Activated CD8-positive, alpha-beta memory T cell treated with anti-CD3 and anti-CD28 coated beads for 48 hours (primary cell): ENCODE data around the gene RBP5.

Experiments used
- DNase-seq, 3 experiments: peaks; one replicate each; pipeline ENCODE4 v3.0.0-alpha.2; 2020; ENCODE audit warnings: low read depth in 2 of 3, low spot score in 2 of 3

Gene RBP5

DNA sequence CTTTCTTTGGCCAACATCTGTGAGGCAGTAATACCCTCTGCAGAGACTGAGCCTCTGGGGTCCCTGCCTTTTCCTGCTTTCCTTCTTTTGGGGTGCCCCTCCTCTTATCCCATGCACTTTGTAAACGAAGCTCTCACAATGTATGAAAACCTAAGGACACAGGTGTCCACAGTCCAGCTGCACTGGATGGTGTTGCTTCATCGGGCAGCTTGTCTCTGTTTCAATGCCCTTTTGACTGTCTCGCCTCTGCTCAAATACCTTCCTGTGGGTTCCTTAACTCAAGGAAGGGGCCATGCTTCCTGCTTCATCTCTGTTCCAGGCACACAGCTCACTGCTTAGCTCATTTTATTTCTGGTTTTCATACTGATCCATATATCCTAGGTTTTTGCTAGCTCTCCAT lies 26.1 kb downstream of the RBP5 start:
- DNase-seq = no peak

DNA sequence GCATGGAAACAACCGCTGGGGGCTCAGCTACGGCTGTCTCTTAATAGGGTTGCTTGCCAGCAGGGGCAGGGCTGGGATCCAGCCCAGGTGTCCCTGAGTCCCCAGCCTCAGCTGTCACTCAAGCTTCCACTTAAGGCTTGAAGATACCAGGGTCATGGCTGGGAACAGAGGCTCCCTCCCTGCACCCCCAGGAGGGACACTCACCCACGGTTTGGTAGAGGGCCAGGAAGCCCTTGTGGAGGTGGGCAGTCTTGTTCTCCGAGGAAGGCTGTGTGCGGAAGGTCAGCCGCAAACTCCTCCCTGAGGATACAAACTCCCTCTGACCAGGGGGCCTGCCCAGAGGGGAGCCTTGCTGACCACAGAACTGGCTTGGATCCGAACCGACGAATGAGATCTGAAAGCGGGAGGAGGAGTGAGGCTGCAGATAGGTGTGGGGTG lies 27.0 kb downstream of the RBP5 start:
- DNase-seq = no peak

DNA sequence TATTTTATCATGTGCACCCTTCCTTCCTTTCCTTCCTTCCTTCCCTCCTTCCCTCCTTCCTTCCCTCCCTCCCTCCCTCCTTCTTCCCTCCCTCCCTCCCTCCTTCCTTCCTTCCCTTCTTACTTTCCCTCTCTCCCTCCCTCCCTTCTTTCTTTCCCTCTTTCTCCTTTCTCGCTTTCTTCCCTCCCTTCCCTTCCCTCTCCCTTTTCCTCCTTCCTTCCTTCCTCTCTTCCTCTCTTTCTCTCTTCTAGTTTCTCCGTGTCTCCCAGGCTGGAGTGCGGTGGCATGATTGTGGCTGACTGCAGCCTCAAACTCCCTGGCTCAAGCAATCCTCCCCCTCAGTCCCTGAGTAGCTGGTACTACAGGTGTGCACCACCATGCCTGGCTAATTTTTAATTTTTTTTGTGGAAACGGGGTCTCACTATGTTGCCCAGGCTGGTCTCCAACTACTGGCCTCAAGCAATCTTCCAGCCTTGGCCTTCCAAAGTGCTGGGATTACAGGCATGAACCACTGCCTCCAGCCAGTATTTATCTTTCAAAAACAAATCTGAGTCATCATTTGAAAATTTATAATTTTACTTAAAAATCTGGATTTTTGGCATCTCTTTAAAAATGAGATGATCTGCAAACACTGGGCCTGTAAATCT lies 27.5 kb downstream of the RBP5 start:
- DNase-seq = no peak

DNA sequence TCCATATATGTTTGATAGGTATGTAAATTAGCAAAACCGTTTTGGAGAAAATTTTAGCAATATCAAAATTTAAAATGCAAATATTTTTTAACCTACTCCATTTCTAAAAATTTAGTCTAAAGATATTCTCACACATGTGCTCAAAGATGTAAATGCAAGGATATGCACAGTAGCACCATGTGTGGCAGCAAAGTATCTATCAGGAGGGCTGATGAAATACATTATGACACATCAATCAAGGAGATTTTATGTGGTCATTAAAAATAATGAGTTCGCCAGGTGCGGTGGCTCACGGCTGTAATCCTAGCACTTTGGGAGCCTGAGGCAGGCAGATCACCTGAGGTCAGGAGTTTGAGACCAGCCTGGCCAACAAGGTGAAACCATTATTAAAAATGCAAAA lies 28.4 kb downstream of the RBP5 start:
- DNase-seq = no peak

DNA sequence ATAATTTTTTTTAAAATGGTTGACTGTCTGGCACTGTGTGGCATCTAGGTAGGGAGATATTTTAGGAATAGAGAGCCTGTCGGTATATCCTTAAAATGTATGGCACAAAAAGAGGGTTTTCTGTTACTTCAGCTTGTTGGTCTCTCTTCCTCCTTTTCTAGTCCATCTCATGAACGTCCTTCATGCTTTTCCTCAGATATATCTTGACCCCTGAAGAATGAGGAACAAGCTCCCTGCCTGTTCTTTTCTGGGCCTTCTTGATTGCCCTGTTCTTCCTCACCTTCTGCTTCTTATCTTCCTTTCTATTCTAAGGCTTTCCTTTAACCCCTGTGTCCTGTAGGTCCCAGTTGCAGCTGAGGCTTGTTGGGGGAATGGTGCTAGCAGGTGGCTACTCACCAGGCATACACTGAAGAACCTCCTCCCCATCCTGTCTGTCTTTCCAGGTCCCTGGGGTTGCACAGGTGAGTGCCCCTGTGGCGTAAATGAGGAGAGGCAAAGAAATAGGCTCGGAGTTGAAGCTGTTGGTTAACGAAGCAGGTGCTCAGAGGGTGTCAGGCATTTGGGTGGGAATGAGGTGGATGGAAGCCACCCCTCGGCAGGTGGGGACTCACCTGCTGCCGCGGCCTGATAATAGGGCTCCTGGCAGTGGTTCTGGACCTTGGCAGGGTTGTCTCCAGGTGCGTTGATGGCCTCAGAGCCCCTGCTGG lies 29.2 kb downstream of the RBP5 start:
- DNase-seq = no peak

DNA sequence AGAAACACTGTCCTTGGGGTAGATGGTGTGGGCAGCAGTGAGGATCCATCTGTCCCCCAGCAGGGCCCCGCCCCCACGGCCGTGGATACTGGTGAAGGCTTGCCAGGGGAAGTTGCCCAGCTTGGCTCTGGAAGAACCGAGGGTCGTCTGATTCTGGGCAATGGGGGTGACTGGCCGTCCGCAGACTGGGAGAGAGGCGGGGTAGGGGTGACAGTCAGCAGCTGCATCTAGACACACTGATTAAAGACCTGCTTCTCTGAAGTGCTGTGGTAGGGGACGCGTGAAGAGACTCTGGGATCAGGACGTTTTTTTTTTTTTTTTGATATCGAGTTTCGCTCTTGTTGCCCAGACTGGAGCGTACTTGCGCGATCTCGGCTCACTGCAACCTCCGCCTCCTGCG lies 31.7 kb downstream of the RBP5 start:
- no peak for DNase-seq

DNA sequence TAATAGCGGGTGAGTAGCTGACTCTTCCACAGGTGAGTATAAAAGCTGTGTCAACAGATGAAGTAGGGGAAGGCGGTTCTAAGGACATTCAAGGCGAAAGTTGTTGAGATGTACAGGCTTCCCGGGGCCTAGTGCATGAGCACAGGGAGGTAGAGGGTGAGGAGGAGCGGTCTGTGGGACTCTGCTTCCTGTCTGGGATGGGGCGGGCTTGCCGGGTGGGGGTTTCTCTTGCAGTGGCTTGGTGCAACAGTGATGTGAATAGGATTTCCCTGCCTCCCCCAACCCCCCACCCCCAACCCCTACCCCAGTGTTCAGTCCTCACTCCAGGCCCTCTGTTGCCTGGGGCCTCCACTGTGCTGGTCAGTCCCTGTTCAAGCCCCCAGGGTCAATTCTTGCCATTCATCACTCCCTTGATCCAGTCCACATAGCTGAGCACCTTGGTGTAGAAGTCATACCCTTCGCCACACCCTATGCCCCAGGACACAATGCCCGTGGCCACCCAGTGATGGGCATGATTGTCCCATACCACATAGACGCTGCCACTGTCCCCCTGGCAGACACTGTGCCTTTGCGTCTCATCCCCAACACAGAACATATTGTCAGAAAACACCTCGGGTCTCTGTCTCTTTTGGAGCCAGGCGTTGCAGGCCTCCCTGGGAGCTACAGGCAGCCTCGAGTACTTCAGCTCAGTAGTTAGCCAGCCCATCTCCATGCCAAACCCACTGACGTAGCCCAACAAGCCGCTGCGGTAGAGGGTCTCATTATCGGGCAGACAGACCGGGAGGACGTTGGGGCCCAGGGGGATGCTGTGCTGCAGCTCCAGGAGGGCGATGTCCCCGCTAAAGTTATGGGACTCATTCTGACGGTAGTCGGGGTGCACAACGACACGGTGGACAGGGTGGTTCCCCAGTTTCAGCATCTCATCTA lies 32.4 kb downstream of the RBP5 start:
- DNase-seq = no peak

DNA sequence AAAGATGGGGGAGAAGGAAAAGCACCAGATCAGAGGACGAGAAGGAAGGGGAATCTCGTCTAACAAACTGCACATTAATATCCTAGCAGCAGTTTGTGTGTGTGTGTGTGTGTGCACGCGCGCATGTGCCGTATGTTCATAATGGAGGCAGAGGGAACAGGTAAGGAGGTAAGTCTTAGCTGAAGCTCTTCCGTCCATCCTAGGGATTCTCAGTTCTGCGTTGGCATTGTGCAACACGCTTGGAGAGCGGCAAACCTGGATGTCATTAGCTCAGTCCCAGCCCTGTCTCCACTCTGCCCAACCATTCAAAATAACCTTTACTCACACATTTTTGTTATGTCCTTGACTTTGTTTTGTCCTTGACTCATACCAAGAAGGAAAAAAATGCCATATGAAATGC lies 34.8 kb downstream of the RBP5 start:
- no peak for DNase-seq

DNA sequence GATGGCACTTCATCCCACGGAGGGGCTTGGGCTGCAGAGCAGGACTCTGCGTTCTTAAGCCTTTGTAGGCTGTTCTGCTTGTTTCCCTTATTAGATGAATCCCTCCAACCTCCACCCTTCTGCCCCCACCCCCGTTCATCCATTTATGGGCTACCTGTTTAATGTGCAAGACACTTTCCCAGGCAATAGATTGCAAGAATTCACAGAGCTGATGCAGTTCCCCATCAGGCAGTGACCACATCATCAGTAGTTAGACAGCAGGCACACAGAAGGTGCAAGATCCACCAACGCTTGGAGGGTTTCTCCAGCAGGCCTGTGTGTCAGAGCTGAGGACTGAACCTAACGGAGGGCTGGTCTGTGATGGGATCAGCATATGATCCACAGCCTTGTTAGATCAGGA lies 35.2 kb downstream of the RBP5 start:
- no peak for DNase-seq

DNA sequence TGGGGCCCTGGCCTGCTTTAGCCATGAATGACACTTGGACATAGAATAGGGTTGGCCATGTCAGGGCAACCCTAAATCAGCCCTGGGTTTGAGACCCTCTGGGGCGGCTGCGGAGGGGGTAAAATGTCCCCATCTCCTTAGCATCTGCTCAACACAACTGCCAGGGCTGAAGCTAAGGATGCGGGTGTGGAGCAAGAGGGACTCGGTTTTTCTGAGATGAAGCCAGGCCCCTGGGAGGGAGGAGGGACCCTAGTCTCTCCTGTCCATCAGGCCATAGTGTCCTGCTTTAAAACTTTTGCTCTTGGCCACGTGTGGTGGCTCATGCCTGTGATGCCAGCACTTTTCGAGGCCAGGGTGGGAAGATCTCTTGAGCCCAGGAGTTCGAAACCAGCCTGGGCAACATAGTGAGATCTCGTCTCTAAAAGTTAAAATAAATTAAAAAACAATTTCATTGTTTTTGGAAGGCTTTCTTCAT lies 35.7 kb downstream of the RBP5 start:
- DNase-seq = no peak

DNA sequence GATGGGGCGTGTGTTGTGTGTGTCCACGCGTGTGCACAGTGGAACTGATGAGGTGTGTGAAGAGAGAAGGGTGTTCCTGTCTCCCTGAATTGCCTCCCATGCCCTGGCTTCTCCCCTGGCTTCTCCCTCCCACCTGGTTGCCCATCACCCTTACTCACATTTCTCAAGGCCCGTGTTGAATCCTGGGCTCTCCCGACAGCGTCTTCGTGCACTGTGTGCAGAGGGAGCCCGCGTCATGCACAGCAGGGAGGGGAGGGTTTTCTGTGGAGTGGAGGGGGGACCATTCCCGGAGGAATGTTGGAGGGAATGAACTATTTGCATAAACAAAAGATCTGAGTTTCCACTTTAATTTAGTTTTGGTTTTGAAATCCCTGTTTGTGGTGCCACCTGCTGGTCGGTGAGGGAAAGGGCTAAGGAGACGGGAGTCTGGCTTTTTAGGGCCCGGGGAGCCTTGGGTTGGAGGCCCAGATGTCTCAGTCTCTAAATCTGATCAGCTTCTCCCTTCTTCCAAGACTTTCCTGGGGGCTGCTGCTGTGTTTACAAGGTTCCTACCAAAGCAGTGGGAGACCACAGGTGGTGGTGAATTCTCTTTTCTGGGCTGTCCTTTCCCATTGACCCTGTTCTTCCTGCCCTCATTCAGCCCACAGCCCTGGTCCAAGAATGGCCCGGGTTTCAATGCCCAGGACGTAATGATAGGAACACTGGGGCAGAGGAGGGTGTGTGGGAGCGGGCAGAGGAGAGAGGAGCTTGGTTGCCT lies 36.3 kb downstream of the RBP5 start, which contains the start of gene C1R:
Gene C1R (minus strand): TSS at position 217 of the 757 bp plus-strand sequence. CDS start 57 bp downstream, at position 160.
- peak in 2 of 3 experiments; percentile 21 to 52 for DNase-seq

DNA sequence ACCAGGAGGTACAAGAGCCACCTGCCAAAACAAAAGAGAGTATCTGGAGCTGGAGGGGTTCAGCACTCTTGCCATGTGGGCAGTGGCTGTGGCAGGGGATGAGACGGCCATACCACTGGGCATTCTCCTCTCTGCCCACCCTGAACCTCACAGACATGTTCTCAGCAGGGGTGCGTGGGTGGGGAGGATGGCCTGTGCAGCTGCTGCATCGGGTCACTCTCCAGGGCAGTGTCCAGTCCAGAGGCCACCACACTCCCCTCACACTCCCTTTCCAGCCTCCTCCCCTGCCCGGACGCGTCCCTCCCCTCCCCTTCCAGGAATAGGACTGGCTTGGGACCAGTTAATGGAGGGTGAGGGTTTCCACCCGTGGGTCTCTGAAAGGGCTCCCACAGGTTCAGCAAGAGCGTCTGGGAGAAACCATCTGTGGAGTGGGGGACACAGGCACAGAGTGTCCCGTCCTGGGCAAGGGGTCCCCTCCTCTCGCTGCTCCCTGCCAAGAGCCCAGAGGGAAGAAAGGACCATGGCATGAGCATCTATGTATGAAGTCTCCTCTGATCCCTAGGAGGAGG lies 36.9 kb downstream of the RBP5 start:
- no peak for DNase-seq

DNA sequence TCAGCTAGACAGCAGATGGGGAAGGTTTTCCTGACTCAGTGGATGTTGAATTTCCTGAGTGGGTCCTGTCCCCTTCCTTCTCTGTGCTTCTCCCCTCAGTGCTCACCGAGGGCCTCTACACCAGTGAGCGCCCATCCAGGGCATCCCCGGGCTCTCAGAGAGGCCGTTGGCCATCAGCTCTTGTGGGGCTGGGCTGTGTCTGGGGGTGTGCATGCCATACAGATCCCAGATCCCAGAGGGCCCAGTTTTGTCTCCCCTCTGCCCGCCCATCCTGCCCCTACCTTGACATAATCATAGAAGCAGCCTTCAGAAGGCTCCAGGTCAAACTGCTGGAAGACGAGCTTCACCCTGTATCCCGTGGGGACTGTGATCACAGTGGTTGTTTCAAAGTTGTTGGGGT lies 37.5 kb downstream of the RBP5 start:
- DNase-seq = no peak

DNA sequence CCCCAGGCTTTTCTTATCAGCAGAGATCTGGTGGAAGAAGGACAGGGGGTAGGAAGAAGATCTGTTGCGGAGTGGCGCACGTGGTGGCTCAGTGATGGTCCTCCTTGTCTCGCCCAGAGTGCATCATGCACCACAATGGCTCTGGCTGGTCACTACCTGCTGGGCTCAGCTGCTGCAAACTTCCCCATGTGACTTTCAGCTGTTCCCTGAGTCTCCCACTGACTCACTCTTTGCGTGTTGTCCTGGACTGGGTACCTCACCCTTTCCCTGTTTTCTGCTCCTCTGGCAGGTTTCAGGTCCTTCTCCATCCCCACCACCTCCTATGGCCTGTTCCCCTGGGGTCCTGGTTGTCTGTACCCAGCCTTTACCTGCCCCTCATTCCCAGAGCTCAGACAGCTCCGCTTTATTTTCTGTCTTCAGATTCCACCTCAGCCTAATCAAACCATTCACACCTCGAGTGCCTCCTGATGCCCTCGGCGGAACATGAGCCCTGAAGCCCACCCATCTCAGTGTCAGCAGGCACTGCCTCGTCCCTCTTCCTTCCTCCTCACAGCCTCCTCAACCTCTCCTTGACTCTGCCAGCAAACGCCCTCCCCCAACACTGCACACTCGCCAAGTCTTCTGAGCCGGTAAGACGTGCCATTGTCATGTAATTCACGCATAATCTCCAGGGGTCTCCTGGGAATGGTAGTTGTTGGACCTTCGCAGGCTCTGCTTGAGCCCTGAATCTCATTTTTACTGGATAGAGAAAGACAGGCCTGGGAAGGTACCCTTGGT lies 38.3 kb downstream of the RBP5 start:
- no peak for DNase-seq

DNA sequence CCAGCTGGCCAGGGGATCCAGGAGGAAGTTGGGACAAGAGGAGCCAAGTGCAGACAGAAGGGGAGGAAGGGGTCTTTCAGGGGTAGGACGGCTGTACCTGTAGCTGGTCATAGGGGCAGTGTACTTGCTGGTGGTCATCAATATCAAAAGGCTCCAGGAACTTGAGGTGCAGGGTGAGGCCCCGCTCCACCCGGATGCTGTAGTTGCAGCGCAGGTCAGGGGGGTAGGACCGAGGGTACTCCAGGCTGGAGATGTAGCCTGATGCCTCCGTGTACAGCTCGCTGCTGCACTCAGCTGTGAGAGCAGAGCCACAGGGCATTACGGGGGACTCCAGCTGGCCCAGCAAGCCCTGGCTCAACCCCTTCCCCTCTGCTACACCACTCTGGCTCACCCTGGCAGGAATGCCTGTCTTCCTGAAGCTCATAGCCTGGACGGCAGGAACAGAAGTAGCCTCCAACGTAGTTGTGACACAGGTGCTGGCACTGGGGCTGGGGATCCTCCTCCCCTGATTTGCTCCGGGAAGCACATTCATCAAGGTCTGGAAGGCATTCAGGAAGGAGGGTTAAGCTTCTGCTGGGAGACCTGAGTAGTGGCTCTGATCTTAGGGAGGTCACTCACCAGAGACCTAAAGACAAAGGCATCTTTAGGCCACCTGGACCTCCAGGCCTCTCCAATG lies 39.4 kb downstream of the RBP5 start:
- DNase-seq = no peak

DNA sequence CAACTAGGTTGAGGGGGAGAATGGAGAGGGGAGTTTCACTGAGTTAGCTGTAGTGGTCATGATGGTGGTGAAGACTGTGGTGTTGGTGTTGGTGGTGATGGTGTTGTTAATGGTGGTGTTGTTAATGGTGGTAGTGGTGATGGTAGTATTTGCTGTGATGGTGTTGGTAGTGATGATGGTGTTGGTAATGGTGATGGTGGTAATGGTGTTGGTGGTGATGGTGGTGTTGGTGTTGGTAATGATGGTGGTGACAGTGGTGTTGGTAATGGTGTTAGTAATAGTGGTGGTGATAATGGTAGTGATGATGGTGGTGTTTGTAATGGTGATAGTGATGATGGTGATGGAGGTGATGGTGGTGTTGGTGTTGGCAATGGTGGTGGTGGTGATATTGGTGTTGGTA lies 45.6 kb downstream of the RBP5 start:
- DNase-seq = no peak

DNA sequence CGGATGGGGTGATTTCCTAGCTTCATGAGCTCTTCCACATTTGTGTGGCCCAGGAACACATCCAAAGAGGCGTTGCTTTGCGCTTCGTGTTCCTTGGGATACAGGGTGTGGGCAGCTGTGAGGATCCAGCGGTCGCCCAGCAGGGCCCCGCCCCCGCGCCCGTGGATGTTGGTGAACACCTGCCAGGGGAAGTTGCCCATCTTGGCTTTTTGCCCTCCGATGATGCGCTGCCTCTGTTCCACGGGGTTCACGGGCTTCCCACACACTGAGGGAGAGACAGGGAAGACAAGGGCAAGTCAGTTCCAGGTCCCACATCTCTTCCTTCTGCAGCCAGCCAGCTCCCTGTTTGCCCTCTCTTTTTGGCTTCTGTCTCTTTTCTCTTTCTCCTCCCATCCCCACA lies 47.7 kb downstream of the RBP5 start:
- no peak for DNase-seq

DNA sequence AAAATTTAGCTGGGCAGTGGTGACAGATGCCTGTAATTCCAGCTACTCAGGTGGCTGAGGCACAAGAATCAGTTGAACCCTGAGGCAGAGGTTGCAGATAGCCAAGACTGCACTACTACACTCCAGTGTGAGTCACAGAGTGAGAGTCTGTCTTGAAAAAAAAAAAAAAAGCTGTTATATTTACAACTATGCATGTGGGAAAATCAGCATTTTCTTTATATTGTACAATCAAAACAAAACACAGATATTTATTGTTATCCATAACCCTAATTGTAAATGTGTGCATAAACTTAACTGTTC lies 48.9 kb downstream of the RBP5 start:
- DNase-seq = no peak

DNA sequence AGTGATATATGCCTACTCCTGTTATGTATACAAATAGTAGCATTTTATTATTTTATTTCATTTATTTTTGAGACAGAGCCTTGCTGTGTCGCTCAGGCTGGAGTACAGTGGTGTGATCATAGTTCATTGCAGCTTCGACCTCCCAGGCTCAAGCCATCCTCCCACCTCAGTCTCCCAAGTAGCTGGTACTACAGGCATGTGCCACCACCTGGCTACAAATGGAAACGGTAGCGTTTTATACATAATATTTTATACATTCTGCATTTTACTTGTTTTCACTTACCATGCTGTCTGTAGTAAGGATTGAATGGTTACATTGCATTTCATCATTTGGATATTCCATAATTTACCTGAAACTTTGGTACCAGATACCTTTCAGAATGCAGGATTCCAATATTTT lies 50.5 kb downstream of the RBP5 start:
- DNase-seq = no peak

DNA sequence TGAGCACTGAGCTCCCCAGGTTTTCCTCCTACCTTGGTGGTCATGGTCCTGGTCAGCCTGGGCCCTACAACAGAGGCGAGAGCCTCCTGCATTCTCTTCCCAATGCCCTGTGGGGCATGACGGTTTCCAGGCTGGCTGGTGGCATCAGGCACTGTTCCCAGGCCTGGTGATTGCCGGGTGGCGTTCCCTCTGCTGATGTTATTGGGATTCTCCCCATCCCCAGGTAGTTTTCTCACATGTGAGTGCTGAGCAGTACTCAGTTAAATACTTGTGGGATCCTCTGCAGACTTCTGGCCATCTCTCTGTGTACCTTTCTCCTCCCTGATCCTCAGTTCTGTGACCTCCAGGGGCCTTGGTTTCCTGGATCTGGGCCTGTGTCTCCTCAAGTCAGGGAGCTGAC lies 52.2 kb downstream of the RBP5 start:
- DNase-seq = no peak
